Measurements from ENCODE around the gene TBXT. TPM values are rescaled to one million over a fixed set of nuclear protein-coding genes. Genes with fewer than 3 reads are reported as not detected.

TBXT gene
- total RNA-seq, 1 donor from 2014 or later: not detected

DNA sequence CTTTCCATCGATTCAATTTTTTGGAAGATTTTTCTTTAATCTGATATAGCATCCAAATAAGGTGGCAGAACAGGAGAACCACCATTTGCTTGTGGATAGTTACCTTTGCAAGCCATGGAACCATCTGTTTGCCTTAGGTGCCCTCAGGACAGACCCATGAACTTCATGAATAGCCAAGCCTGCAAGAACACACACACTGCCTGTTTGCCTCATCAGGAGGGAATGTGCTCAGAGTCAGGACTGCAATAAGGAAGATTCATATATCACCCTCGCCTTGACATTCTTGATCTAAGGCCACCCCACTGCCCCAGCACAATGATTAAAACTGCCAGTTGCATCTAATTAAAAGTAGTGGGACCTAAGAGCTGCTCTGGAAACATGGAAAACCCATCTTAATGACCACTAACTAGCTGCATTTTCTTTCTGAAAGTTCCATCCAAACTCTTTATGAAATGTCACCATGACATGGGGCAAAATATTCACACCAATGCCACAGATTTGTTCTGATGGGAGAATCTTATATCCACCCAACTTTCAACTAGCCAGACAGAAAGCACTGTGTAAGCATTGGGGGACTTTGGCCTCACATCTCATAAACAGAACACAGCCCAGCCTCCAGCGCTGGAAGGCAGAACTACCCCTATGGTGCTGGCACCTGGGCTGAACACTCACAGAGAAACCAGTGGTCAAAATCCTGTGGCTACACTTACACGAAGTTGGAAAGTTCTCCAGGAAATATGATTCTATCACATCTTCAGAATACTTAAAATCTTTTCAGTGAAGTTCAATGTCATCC lies 48.3 kb downstream of the TBXT start:
- intact Hi-C loops (cut with DNase I): no loop called here

DNA sequence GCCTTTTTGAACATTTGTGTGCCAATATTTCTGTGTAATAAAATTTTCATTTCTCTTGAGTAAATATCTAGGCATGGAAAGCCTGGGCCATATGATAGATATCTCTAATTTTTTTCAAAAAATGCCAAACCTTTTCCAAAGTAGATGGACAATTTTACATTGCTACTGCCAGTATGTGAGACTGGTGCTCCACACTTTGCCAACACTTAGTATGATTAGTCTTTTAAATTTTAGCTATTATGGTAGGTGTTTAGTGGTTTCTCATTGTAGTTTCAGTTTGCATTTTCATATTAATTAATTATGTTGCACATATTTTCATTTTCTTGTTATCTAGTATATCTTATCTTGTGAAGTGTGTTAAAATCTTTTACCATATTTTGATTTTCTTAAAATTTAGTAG lies 52.0 kb downstream of the TBXT start:
- Histone ChIP-seq H3K4me3 (no peak overlapping the region), H3K4me1 (no peaks in the 10 kb centered on the region), H3K27ac (no peak overlapping the region), H3K9me3 (no peaks in the 10 kb centered on the region), H3K36me3 (no peaks in the 10 kb centered on the region), H3K27me3 (peaks cover 5% of the 10 kb centered on the region)
- DNase-seq: no peak
- no peak for ATAC-seq
- TF ChIP-seq, protein P1, sequence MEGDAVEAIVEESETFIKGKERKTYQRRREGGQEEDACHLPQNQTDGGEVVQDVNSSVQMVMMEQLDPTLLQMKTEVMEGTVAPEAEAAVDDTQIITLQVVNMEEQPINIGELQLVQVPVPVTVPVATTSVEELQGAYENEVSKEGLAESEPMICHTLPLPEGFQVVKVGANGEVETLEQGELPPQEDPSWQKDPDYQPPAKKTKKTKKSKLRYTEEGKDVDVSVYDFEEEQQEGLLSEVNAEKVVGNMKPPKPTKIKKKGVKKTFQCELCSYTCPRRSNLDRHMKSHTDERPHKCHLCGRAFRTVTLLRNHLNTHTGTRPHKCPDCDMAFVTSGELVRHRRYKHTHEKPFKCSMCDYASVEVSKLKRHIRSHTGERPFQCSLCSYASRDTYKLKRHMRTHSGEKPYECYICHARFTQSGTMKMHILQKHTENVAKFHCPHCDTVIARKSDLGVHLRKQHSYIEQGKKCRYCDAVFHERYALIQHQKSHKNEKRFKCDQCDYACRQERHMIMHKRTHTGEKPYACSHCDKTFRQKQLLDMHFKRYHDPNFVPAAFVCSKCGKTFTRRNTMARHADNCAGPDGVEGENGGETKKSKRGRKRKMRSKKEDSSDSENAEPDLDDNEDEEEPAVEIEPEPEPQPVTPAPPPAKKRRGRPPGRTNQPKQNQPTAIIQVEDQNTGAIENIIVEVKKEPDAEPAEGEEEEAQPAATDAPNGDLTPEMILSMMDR (IDR thresholded peaks at IDR 0.05): no peak
- intact Hi-C loops (cut with DNase I): no loop called here

More for the DNA sequence above, 48.3 kb downstream of the TBXT start:
- Histone ChIP-seq H3K36me3 (no peaks in the 10 kb centered on the region), H3K9me3 (no peaks in the 10 kb centered on the region), H3K4me3 (no peak overlapping the region), H3K4me1 (no peaks in the 10 kb centered on the region), H3K27ac (no peak overlapping the region), H3K27me3 (no peaks in the 10 kb centered on the region)
- TF ChIP-seq, protein P1 (IDR thresholded peaks at IDR 0.05): no peak
- DNase-seq (no peak), ATAC-seq (no peak)

DNA sequence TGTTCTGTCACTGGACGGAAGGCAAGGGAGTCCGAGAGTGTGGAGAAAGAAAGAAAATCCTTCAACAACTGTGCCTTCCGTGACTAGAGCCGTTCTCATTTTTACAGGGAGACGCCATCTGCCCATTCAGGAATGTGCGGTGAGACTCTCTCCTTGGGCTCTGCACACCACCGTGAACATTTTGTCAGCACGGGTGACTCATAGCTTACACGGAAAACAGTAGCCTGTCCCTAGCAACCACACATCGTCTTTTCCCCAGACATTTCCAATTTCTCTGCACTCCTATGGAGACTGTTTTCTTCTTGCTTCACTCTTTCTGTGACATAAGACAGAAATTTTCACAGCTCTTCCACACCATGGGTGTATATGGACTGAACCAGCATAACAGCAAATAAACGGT lies 55.1 kb downstream of the TBXT start:
- intact Hi-C loops (cut with DNase I): no loop called here
- Histone ChIP-seq H3K36me3 (no peaks in the 10 kb centered on the region), H3K4me1 (no peaks in the 10 kb centered on the region), H3K9me3 (no peaks in the 10 kb centered on the region), H3K27me3 (peaks cover 5% of the 10 kb centered on the region), H3K27ac (no peak overlapping the region), H3K4me3 (no peak overlapping the region)
- DNase-seq (no peak), ATAC-seq (no peak)
- TF ChIP-seq, protein P1 (IDR thresholded peaks at IDR 0.05): no peak

DNA sequence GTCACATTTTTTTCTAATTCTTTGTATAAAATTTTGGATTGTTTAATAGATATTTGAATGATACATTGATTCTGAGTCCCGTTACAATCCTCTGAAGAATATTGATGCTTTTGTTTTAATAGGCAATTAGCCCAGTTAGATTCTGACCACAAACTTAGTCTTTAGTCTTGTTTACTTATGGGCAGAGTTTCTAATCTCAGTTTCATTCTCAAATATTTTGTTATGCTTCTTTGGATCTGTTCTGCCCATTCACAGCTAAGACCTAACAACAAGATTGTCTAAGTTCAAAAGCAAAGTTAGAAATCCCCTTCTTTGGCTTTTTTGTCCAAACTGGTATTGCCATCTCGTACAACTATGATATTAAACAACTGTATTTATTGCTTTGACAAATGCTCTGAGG lies 58.0 kb downstream of the TBXT start:
- Histone ChIP-seq H3K36me3 (no peaks in the 10 kb centered on the region), H3K27me3 (peaks cover 5% of the 10 kb centered on the region), H3K9me3 (no peaks in the 10 kb centered on the region), H3K4me3 (no peak overlapping the region), H3K27ac (no peak overlapping the region), H3K4me1 (no peaks in the 10 kb centered on the region)
- ATAC-seq (no peak), DNase-seq (no peak)
- intact Hi-C loops (cut with DNase I): no loop called here
- TF ChIP-seq, protein P1 (IDR thresholded peaks at IDR 0.05): no peak

Other genes starting within 250 kb of the TBXT start
- not detected for gene PRR18, start 140.5 kb upstream of the TBXT start, total RNA-seq
- 49.7 TPM for gene SFT2D1, start 174.7 kb upstream of the TBXT start, total RNA-seq
- 51.2 TPM for gene MPC1, start 215.1 kb upstream of the TBXT start, total RNA-seq